H1 (cell line): Measurements from ENCODE around the gene IQGAP3. TPM values are rescaled to one million over a fixed set of nuclear protein-coding genes. Genes with fewer than 3 reads are reported as not detected.

Experiments
- NRF1 ChIP-seq: IDR thresholded peaks from 2 replicates; pipeline ENCODE4 v1.6.1; 2011; ENCODE audit warnings: mild to moderate bottlenecking, low read depth, low read length, improper control_type of control experiment
- SIRT6 ChIP-seq: IDR thresholded peaks from one replicate; pipeline ENCODE4 v1.7.1; 2012; ENCODE audit warnings: low read length, inconsistent platforms
- TAF1 ChIP-seq: IDR thresholded peaks from 2 replicates; pipeline ENCODE4 v1.6.1; 2011; ENCODE audit warnings: mild to moderate bottlenecking, low read depth, low read length
- YY1 ChIP-seq: IDR thresholded peaks from 2 replicates; pipeline ENCODE4 v1.6.1; 2011; ENCODE audit warnings: low read depth, mild to moderate bottlenecking, low read length
- polyA plus RNA-seq, 7 experiments: library from polyadenylated mRNA; depleted of rRNA in 3 of 7; stranded (reverse) in 5 of 7; unstranded in 2 of 7; fragments of >200 nt in 5 of 7; fragments of 200-250 nt in 2 of 7; gene quantifications; 1 replicate in 5 of 7; 2 replicates in 1 of 7; 4 replicates in 1 of 7; pipeline versions ENCODE4 v1.2.1 to v1.2.3, GENCODE V29; 2011 to 2013; ENCODE audit warnings: missing spikeins in 2 of 7, mixed read lengths in 2 of 7
- total RNA-seq: library from RNA; stranded (reverse); fragmentation: NEBNext Ultra II Directional; extraction: Animal tissue kit (Norgen Biotek cat#: 25700); gene quantifications from 2 replicates; pipeline ENCODE4 v1.2.1, GENCODE V29; 2021

Gene IQGAP3
- total and polyA plus RNA-seq, 2 of the 8 experiments (the other 6 are each of a cell fraction or from before 2014, with no cell fraction given): 14.6 to 22.3 TPM

DNA sequence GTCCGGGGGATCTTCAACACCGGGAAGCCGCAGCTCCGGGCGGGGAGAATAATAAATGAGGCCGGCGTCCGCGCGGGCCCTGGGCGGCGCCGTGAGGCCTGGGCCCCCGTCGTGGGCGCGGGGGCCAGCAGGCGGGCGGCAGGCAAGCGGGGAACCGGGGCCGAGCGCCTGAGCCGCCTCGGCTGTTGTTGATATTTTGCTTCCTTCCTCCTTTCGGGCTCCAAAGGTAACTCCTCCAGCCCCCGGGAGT, 71.9 kb downstream of the IQGAP3 start, which contains the start of gene MEF2D (continued):
- TF ChIP-seq NRF1: no peak
- no peak for TF ChIP-seq SIRT6
- TF ChIP-seq TAF1: peak; percentile 72; the same call in 1 of the 2 replicates
- no peak for TF ChIP-seq YY1
